GM18498 (cell line): ENCODE data around the gene AXDND1.
"Not testable (repeated sequence)": the region's sequence is repeated elsewhere in the genome, so short reads cannot be mapped to it uniquely, and the experiment has no call there.

Experiments used
- ATAC-seq: cut with Tn5 transposase; IDR thresholded peaks from one replicate; pipeline ENCODE4 v1.9.1; 2021; ENCODE audit warnings: mild to moderate bottlenecking, moderate library complexity; ENCODE audit not compliant: unreplicated experiment

The AXDND1 gene

GRCh38 chr1:179448437-179449149 lies 82.8 kb downstream of the AXDND1 start:
- ATAC-seq = no peak

- ATAC-seq = not testable (repeated sequence)
Observed at GRCh38 chr1:179459606-179460206, 93.9 kb downstream of the AXDND1 start.

GRCh38 chr1:179465661-179466060 lies 99.9 kb downstream of the AXDND1 start:
- ATAC-seq = not testable (repeated sequence)

GRCh38 chr1:179474713-179475112 lies 108.9 kb downstream of the AXDND1 start:
- no peak for ATAC-seq

GRCh38 chr1:179476484-179476883 lies 110.7 kb downstream of the AXDND1 start:
- ATAC-seq = no peak

- no peak for ATAC-seq
Observed at GRCh38 chr1:179478370-179478769, 112.6 kb downstream of the AXDND1 start.

GRCh38 chr1:179490611-179491010 lies 124.8 kb downstream of the AXDND1 start:
- ATAC-seq = no peak

GRCh38 chr1:179493323-179493722 lies 127.6 kb downstream of the AXDND1 start:
- no peak for ATAC-seq

GRCh38 chr1:179506199-179506598 lies 140.4 kb downstream of the AXDND1 start:
- ATAC-seq = no peak

- no peak for ATAC-seq
Observed at GRCh38 chr1:179509384-179509783, 143.6 kb downstream of the AXDND1 start.

- ATAC-seq = peak; percentile 72
Observed at GRCh38 chr1:179510038-179510437, 144.3 kb downstream of the AXDND1 start.

- no peak for ATAC-seq
Observed at GRCh38 chr1:179516976-179517705, 151.4 kb downstream of the AXDND1 start.

- ATAC-seq = not testable (repeated sequence)
Observed at GRCh38 chr1:179518544-179518943, 152.8 kb downstream of the AXDND1 start.

- no peak for ATAC-seq
Observed at GRCh38 chr1:179529482-179530195, 163.9 kb downstream of the AXDND1 start.

GRCh38 chr1:179530352-179530751 lies 164.6 kb downstream of the AXDND1 start:
- ATAC-seq = no peak

- no peak for ATAC-seq
Observed at GRCh38 chr1:179541774-179542173, 176.0 kb downstream of the AXDND1 start.

GRCh38 chr1:179545321-179545720 lies 179.6 kb downstream of the AXDND1 start:
- no peak for ATAC-seq

- ATAC-seq = no peak
Observed at GRCh38 chr1:179547021-179547535, 181.3 kb downstream of the AXDND1 start.

GRCh38 chr1:179548666-179549367 lies 183.0 kb downstream of the AXDND1 start:
- ATAC-seq = no peak

- ATAC-seq = no peak
Observed at GRCh38 chr1:179549368-179549700, 183.6 kb downstream of the AXDND1 start.
